Endothelial cell of umbilical vein (primary cell): Measurements from ENCODE around the gene DCC. TPM values are rescaled to one million over a fixed set of nuclear protein-coding genes. Genes with fewer than 3 reads are reported as not detected.

Experiments used
- BruUV-seq: library from RNA; stranded (reverse); fragments of 400-500 nt; replicated peaks from 2 replicates; lab custom pipeline; 2021; lab: Mats Ljungman, UMichigan
- CTCF ChIA-PET: fragments of 300-600, 350-600 bp; sonication (Branson Sonifier 250); formaldehyde crosslinking; loops from one replicate; lab custom pipeline; 2021; ENCODE audit warnings: antibody characterized with exemption, inconsistent platforms; lab: Charles Lee
- POLR2A ChIA-PET: fragments of 300-600, 350-600 bp; sonication (Branson Sonifier 250); formaldehyde crosslinking; loops from one replicate; lab custom pipeline; 2021; ENCODE audit warnings: antibody characterized with exemption, inconsistent platforms; lab: Charles Lee
- DNase-seq: peaks from one replicate; pipeline ENCODE4 v3.0.0-alpha.2; 2011; ENCODE audit warnings: low read depth, low spot score
- FAIRE-seq: peaks from 2 replicates; lab custom pipeline; 2011; peaks lifted over from hg19 to GRCh38; lab: Jason Lieb, UNC
- H2AFZ ChIP-seq: 2 replicates; pipeline ENCODE4 v1.6.0; 2012; ENCODE audit warnings: low read depth, low read length, control low read depth, inconsistent platforms
- H3K27ac ChIP-seq: 2 replicates; pipeline ENCODE4 v1.5.1; 2011; ENCODE audit warnings: low read depth, mild to moderate bottlenecking, control low read depth, low read length, moderate library complexity; ENCODE audit not compliant: insufficient read depth
- H3K27me3 ChIP-seq, 2 experiments: 2 replicates each; pipeline versions ENCODE4 v1.6.0 to v1.6.1; 2011; ENCODE audit warnings: low read length in 2 of 2, mixed read lengths in 1 of 2; ENCODE audit not compliant: control insufficient read depth in 2 of 2, insufficient read depth in 2 of 2
- H3K36me3 ChIP-seq, 2 experiments: 2 replicates in 1 of 2; 3 replicates in 1 of 2; pipeline ENCODE4 v1.5.1; 2011; ENCODE audit warnings: low read length in 2 of 2, mild to moderate bottlenecking in 1 of 2, moderate library complexity in 1 of 2; ENCODE audit not compliant: control insufficient read depth in 2 of 2, insufficient read depth in 2 of 2; ENCODE audit errors: extremely low read depth in 1 of 2
- H3K4me1 ChIP-seq: 3 replicates; pipeline ENCODE4 v1.5.1; 2011; ENCODE audit warnings: mild to moderate bottlenecking, low read length; ENCODE audit not compliant: control insufficient read depth, insufficient read depth; ENCODE audit errors: extremely low read depth
- H3K4me2 ChIP-seq: 2 replicates; pipeline ENCODE4 v1.6.1; 2011; ENCODE audit warnings: low read length, control low read depth, mixed read lengths; ENCODE audit not compliant: insufficient read depth
- H3K4me3 ChIP-seq, 3 experiments: fragments of 200-600 bp in 1 of 3; sonication (generic), shearing (Covaris generic) in 1 of 3; replicated peaks in 1 of 3; 2 replicates each; pipeline ENCODE4 v1.5.1; 2011 to 2016; ENCODE audit warnings: control low read depth in 3 of 3, low read length in 3 of 3, mild to moderate bottlenecking in 2 of 3, inconsistent platforms in 1 of 3, low read depth in 1 of 3, moderate library complexity in 1 of 3; ENCODE audit not compliant: insufficient read depth in 1 of 3
- H3K79me2 ChIP-seq: 2 replicates; pipeline ENCODE4 v1.6.0; 2012; ENCODE audit warnings: low read length, inconsistent platforms; ENCODE audit not compliant: control insufficient read depth, insufficient read depth
- H3K9ac ChIP-seq: replicated peaks from 2 replicates; pipeline ENCODE3; 2011; ENCODE audit warnings: low read length, control low read depth; ENCODE audit not compliant: insufficient read depth; ENCODE audit errors: extremely low read depth
- H3K9me1 ChIP-seq: replicated peaks from 3 replicates; pipeline ENCODE4 v1.6.0; 2011; ENCODE audit warnings: mild to moderate bottlenecking, low read length; ENCODE audit not compliant: control insufficient read depth, insufficient read depth; ENCODE audit errors: extremely low read depth
- H3K9me3 ChIP-seq: replicated peaks from 2 replicates; pipeline ENCODE4 v1.5.1; 2012; ENCODE audit warnings: low read length, inconsistent platforms; ENCODE audit not compliant: control insufficient read depth, insufficient read depth
- H4K20me1 ChIP-seq: replicated peaks from 2 replicates; pipeline ENCODE3; 2011; ENCODE audit warnings: mild to moderate bottlenecking, low read length; ENCODE audit not compliant: control insufficient read depth, insufficient read depth; ENCODE audit errors: extremely low read depth
- CTCF ChIP-seq, 2 donors: IDR thresholded peaks; 1 replicate in 1 of 2; 2 replicates in 1 of 2; pipeline ENCODE4 v1.5.1; 2011; ENCODE audit warnings: low read length in 2 of 2, mild to moderate bottlenecking in 2 of 2, moderate library complexity in 2 of 2, control low read depth in 1 of 2, inconsistent platforms in 1 of 2, low read depth in 1 of 2; ENCODE audit not compliant: insufficient read depth in 1 of 2; ENCODE audit errors: extremely low read depth in 1 of 2
- EZH2 ChIP-seq: IDR thresholded peaks from 2 replicates; pipeline ENCODE4 v1.6.1; 2012; ENCODE audit warnings: borderline replicate concordance, low read depth, mild to moderate bottlenecking, moderate library complexity, low read length, inconsistent platforms; ENCODE audit not compliant: severe bottlenecking
- FOS ChIP-seq: IDR thresholded peaks from 2 replicates; pipeline ENCODE4 v1.6.1; 2011; ENCODE audit warnings: mild to moderate bottlenecking, low read length, moderate library complexity, borderline replicate concordance; ENCODE audit not compliant: insufficient read depth
- GATA2 ChIP-seq: IDR thresholded peaks from 2 replicates; pipeline ENCODE4 v1.7.0; 2011; ENCODE audit warnings: low read depth, mild to moderate bottlenecking, moderate library complexity, mixed read lengths, low read length; ENCODE audit not compliant: insufficient read length, insufficient read depth
- JUN ChIP-seq: IDR thresholded peaks from 2 replicates; pipeline ENCODE4 v1.6.1; 2011; ENCODE audit warnings: borderline replicate concordance, low read depth; ENCODE audit not compliant: insufficient read length, insufficient read depth
- MAX ChIP-seq: IDR thresholded peaks from 2 replicates; pipeline ENCODE4 v1.6.1; 2011; ENCODE audit not compliant: insufficient read depth, insufficient read length
- MYC ChIP-seq: IDR thresholded peaks from one replicate; pipeline ENCODE4 v1.6.1; 2011; ENCODE audit warnings: mild to moderate bottlenecking, low read depth, low read length
- POLR2A ChIP-seq: IDR thresholded peaks from 2 replicates; pipeline ENCODE4 v1.6.1; 2012; ENCODE audit warnings: low read depth, mild to moderate bottlenecking, control low read depth, low read length
- POLR2AphosphoS5 ChIP-seq: IDR thresholded peaks from 2 replicates; pipeline ENCODE4 v1.6.1; 2012; ENCODE audit warnings: low read depth, mild to moderate bottlenecking, control low read depth, low read length, moderate library complexity; ENCODE audit not compliant: insufficient read depth
- dilution Hi-C: fragments of 300-500 bp; cut with MboI; formaldehyde crosslinking; loops from one replicate; pipeline ENCODE4 v1.15.0; 2019; ENCODE audit warnings: low sequenced_read_pairs; ENCODE audit not compliant: extremely low pct_ligation_motif_present
- intact Hi-C: fragments of 100-400 bp; cut with micrococcal nuclease; formaldehyde crosslinking; loops from one replicate; pipeline ENCODE4 v1.10.0; 2022
- polyA plus RNA-seq, 4 experiments: library from polyadenylated mRNA; depleted of rRNA in 3 of 4; stranded (reverse) in 3 of 4; unstranded in 1 of 4; fragments of >200 nt; gene quantifications; 2 replicates each; pipeline versions ENCODE4 v1.2.1 to v1.2.3, GENCODE V29; 2011 to 2012; ENCODE audit warnings: missing spikeins in 1 of 4
- total RNA-seq: library from RNA; stranded (reverse); gene quantifications from 2 replicates; pipeline ENCODE4 v1.2.3, GENCODE V29; 2021

DCC gene
- total and polyA plus RNA-seq, 2 donors (not counting 3 experiments of a cell fraction or from before 2014, with no cell fraction given): not detected

DNA sequence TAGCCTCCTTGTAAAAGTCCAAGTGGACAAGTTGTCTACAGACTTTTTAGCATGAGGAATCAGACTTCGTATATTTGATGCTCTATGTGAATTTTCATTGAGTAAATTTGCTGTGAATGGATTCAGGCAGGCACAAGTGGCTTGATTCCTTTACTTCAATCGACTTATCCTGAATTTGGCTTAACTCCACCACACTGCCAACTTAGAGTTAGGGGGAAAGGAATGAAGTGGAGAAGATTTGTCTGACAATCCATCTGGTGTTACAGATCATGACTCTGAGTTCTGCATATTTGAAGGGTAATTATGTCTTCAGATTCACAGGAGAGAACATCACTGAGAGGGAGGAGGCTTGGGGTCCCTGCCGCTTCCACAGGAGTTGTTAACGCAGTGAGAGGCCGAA, 829.3 kb downstream of the DCC start:
- H3K9ac ChIP-seq: no peak overlapping the region
- H3K27me3 ChIP-seq: no peaks in the 10 kb centered on the region
- no peaks in the 10 kb centered on the region for H4K20me1 ChIP-seq
- H3K79me2 ChIP-seq: no peaks in the 10 kb centered on the region
- no peaks in the 10 kb centered on the region for H3K9me1 ChIP-seq
- TF ChIP-seq EZH2: no peak
- no peak for TF ChIP-seq MAX
- TF ChIP-seq GATA2: no peak
- TF ChIP-seq MYC: no peak
- TF ChIP-seq JUN: no peak
- no peak for TF ChIP-seq CTCF (IDR thresholded peaks at IDR 0.05; ENCODE audit: extremely low read depth in 1 of 2, insufficient read depth in 1 of 2, low read depth in 1 of 2, low read length in 2 of 2)
- TF ChIP-seq FOS: no peak
- TF ChIP-seq POLR2A: no peak
- no peak for TF ChIP-seq POLR2AphosphoS5
- H3K4me3 ChIP-seq: no peak overlapping the region
- FAIRE-seq (no peak), DNase-seq (no peak)
- CTCF ChIA-PET: no interaction called here
- intact Hi-C loops (no loop called here), dilution Hi-C loops (no loop called here)
- no peaks in the 10 kb centered on the region for H3K36me3 ChIP-seq
- no peak overlapping the region for H3K4me2 ChIP-seq
- H3K4me1 ChIP-seq: no peaks in the 10 kb centered on the region
- POLR2A ChIA-PET: no interaction called here
- no peak overlapping the region for H3K27ac ChIP-seq
- peaks cover 6% of the 10 kb centered on the region for H3K9me3 ChIP-seq
- H2AFZ ChIP-seq: no peak overlapping the region
- BruUV-seq: no TSS peak
